Neural cell (in vitro differentiated cells): Measurements from ENCODE around the gene MSLN.

Experiments used
- EZH2 ChIP-seq: fragments of 200-600, 300-800 bp; shearing (Covaris generic), sonication (generic); IDR thresholded peaks from 2 replicates; pipeline ENCODE4 v1.6.1; 2014; ENCODE audit warnings: antibody characterized with exemption, low read length, borderline replicate concordance, mild to moderate bottlenecking; ENCODE audit not compliant: insufficient read depth, poor library complexity, severe bottlenecking
- MXI1 ChIP-seq: fragments of 450-650 bp; conservative IDR thresholded peaks from 2 replicates; pipeline ENCODE4 v1.6.1; 2014; ENCODE audit warnings: antibody characterized with exemption, mild to moderate bottlenecking; ENCODE audit not compliant: poor library complexity, severe bottlenecking
- POLR2AphosphoS5 ChIP-seq: IDR thresholded peaks from 2 replicates; pipeline ENCODE4 v1.6.1; 2012
- RAD21 ChIP-seq: fragments of 450-650 bp; conservative IDR thresholded peaks from 2 replicates; pipeline ENCODE4 v1.6.1; 2014; ENCODE audit warnings: antibody characterized with exemption, mild to moderate bottlenecking, moderate library complexity
- TAF1 ChIP-seq: IDR thresholded peaks from 2 replicates; pipeline ENCODE4 v1.6.1; 2012; ENCODE audit warnings: low read depth
- TF ChIP-seq, protein P1 (sequence below): fragments of 450-650 bp; IDR thresholded peaks from 2 replicates; pipeline ENCODE4 v1.5.1; 2014; ENCODE audit warnings: antibody characterized with exemption, mild to moderate bottlenecking, moderate library complexity; ENCODE audit not compliant: poor library complexity, severe bottlenecking

DNA sequence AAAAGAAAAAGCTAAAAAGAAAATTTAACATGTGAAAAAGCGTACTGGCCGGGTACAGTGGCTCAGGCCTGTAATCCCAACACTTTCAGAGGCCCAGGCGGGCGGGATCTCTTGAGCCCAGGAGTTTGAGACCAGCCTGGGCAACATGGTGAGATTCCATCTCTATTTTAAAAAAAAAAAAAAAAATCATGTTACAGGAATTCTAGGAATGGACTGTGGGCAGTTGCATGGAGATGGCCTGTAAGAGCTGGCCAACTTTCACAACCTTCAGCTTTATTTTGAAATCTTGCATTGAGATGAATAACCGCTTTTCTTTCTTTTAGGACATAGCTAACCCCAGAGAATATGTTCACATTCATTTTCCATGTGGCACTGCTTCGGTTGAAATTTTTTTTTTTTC lies 11.5 kb upstream of the MSLN start:
- TF ChIP-seq, protein P1, sequence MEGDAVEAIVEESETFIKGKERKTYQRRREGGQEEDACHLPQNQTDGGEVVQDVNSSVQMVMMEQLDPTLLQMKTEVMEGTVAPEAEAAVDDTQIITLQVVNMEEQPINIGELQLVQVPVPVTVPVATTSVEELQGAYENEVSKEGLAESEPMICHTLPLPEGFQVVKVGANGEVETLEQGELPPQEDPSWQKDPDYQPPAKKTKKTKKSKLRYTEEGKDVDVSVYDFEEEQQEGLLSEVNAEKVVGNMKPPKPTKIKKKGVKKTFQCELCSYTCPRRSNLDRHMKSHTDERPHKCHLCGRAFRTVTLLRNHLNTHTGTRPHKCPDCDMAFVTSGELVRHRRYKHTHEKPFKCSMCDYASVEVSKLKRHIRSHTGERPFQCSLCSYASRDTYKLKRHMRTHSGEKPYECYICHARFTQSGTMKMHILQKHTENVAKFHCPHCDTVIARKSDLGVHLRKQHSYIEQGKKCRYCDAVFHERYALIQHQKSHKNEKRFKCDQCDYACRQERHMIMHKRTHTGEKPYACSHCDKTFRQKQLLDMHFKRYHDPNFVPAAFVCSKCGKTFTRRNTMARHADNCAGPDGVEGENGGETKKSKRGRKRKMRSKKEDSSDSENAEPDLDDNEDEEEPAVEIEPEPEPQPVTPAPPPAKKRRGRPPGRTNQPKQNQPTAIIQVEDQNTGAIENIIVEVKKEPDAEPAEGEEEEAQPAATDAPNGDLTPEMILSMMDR, result no peak
- TF ChIP-seq EZH2, result no peak
- TF ChIP-seq RAD21, result no peak
- no peak for TF ChIP-seq MXI1
- no peak for TF ChIP-seq POLR2AphosphoS5
- TF ChIP-seq TAF1, result no peak
